Measurements from ENCODE around the gene RASSF4. TPM values are rescaled to one million over a fixed set of nuclear protein-coding genes. Genes with fewer than 3 reads are reported as not detected.

The RASSF4 gene
- total and polyA plus RNA-seq, 9 donors = 4.8 to 21.9 (median 8.1) TPM

DNA sequence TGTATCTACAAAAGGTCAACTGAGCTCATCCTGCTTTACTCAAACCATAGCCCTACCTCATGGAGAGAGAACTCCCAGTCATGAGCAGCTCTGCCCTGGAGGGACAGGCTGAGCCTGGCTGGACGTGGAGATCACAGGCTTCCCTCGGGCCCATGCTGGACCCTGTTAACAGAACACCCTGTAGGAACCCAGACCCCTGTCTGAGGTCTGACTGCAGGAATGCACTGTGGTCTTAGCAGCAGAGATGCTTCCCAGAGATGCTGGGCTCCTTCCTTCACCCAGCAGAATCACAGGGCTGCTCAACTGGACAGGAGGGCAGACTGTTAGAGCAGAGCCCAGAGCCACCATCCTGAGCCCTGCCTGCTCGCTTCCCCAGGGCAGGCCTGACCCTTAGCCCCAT lies 47.7 kb upstream of the RASSF4 start:
- intact Hi-C loops (cut with DNase I) = no loop called here
- Histone ChIP-seq H3K27ac (no peak overlapping the region), H3K9me3 (no peaks in the 10 kb centered on the region), H3K36me3 (no peaks in the 10 kb centered on the region), H3K4me3 (no peak overlapping the region), H3K27me3 (no peaks in the 10 kb centered on the region), H3K4me1 (ENCODE audit: insufficient read depth) (peaks cover 5% of the 10 kb centered on the region)
- 92 to 99% (median 93%) methylated on average over 3 of the region's 3 CpGs for WGBS, 3 donors
- DNase-seq = no peak
- TF ChIP-seq POLR2A (IDR thresholded peaks at IDR 0.05) (no peak), EP300 (IDR thresholded peaks at IDR 0.05) (no peak)
- TF ChIP-seq, protein P1, sequence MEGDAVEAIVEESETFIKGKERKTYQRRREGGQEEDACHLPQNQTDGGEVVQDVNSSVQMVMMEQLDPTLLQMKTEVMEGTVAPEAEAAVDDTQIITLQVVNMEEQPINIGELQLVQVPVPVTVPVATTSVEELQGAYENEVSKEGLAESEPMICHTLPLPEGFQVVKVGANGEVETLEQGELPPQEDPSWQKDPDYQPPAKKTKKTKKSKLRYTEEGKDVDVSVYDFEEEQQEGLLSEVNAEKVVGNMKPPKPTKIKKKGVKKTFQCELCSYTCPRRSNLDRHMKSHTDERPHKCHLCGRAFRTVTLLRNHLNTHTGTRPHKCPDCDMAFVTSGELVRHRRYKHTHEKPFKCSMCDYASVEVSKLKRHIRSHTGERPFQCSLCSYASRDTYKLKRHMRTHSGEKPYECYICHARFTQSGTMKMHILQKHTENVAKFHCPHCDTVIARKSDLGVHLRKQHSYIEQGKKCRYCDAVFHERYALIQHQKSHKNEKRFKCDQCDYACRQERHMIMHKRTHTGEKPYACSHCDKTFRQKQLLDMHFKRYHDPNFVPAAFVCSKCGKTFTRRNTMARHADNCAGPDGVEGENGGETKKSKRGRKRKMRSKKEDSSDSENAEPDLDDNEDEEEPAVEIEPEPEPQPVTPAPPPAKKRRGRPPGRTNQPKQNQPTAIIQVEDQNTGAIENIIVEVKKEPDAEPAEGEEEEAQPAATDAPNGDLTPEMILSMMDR (IDR thresholded peaks at IDR 0.05) = no peak

DNA sequence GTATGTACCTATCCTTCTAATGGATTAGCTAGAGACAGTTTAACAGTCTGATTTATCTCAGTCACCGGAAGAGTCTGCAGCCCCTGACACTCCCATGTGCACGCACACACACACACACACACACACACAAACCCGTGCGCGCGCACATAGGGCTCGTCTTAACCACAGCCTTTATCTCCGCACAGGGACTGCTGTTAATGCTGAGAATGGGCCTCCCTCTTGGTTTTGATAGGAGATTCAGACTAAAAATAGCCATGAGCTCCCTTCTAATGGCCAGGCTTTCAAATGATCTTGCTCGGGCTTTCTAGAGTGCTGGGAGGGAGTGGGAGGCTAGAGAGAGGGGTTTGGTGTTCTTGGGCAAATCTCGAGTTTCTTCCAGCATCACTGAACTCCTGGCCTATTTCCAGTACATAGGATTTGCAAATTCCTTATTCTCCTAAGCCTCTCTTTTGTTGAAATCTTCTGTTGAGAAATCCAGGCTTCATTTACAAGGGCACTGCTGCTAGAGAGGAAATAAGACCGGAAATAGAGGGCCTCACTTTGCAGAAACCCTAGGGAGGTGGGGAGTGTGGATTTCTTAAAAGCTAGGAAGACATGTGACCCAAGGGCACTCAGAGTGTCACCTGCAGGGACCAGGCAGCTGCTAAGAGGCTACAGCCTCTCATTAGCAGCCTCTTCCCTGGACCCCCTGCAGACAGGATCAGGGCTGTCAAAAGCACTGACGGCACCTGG lies 46.1 kb upstream of the RASSF4 start:
- intact Hi-C loops (cut with DNase I) = no loop called here
- Histone ChIP-seq H3K4me3 (no peak overlapping the region), H3K4me1 (ENCODE audit: insufficient read depth) (peaks cover 5% of the 10 kb centered on the region), H3K36me3 (no peaks in the 10 kb centered on the region), H3K27me3 (no peaks in the 10 kb centered on the region), H3K9me3 (no peaks in the 10 kb centered on the region), H3K27ac (no peak overlapping the region)
- 65 to 77% (median 75%) methylated on average over 12 of the region's 12 CpGs for WGBS, 3 donors
- TF ChIP-seq, protein P1 (IDR thresholded peaks at IDR 0.05) = no peak
- TF ChIP-seq POLR2A (IDR thresholded peaks at IDR 0.05) (no peak), EP300 (IDR thresholded peaks at IDR 0.05) (no peak)
- no peak for DNase-seq

DNA sequence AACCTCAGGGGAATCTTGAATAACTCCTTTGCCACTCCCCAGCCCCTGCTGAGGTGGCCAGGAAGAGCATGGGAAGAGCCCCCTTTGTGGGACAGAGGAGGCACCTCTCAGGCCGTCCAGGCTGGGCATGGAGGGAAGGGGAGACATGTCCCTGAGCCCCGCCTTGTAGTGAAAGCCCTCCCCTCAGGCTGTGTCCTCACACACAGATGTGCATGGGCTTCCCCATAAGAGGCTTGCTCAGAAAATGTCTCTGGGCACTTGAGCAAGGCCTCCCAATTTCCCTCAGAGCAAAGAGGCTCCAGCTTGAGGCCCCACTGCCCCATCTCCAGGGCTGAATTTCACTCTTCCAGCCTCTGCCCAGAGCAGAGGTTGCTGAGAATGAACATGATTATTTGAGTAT lies 44.7 kb upstream of the RASSF4 start:
- intact Hi-C loops (cut with DNase I) = no loop called here
- H3K27ac ChIP-seq = no peak overlapping the region
- H3K4me1 ChIP-seq (ENCODE audit: insufficient read depth) = peaks cover 5% of the 10 kb centered on the region
- TF ChIP-seq EP300 (IDR thresholded peaks at IDR 0.05) (no peak), POLR2A (IDR thresholded peaks at IDR 0.05) (no peak)
- TF ChIP-seq, protein P1 (IDR thresholded peaks at IDR 0.05) = no peak
- 92% methylated on average over 2 of the region's 2 CpGs for WGBS, 3 donors
- no peak overlapping the region for H3K4me3 ChIP-seq
- H3K27me3 ChIP-seq = no peaks in the 10 kb centered on the region
- no peaks in the 10 kb centered on the region for H3K36me3 ChIP-seq
- H3K9me3 ChIP-seq = no peaks in the 10 kb centered on the region
- DNase-seq = no peak

DNA sequence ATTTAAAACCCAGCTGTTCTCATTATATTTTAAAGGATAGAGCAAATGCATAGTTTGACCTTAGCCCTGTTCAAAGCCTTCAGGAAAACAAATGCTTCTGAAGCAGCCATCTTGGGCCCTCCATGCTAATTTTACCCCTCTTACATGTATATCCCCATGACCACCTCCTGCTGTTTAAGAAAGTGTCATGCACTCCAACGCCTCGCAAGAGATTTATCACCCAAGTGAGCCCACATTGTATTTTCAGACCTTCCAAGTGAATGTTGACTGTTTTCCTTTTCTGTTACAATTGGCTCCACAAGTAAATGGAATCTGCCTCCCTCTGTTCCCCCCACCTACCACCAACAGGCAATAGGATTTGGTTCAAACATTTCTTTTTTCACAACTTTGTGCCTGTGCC lies 43.2 kb upstream of the RASSF4 start:
- no peaks in the 10 kb centered on the region for H3K27me3 ChIP-seq
- H3K4me1 ChIP-seq (ENCODE audit: insufficient read depth) = peaks cover 2% of the 10 kb centered on the region
- no peak overlapping the region for H3K27ac ChIP-seq
- intact Hi-C loops (cut with DNase I) = no loop called here
- no peak for DNase-seq
- H3K4me3 ChIP-seq = no peak overlapping the region
- no peaks in the 10 kb centered on the region for H3K36me3 ChIP-seq
- 48 to 63% (median 48%) methylated on average over 2 of the region's 2 CpGs for WGBS, 3 donors
- TF ChIP-seq POLR2A (IDR thresholded peaks at IDR 0.05) (no peak), EP300 (IDR thresholded peaks at IDR 0.05) (no peak)
- TF ChIP-seq, protein P1 (IDR thresholded peaks at IDR 0.05) = no peak
- H3K9me3 ChIP-seq = no peaks in the 10 kb centered on the region

All from ovary (tissue), 9 donors.